ENCODE results near the gene PHACTR1. TPM values are rescaled to one million over a fixed set of nuclear protein-coding genes. Genes with fewer than 3 reads are reported as not detected.

Gene PHACTR1
- total RNA-seq, 4 donors from 2014 or later: 1.5 to 3.6 (median 2.5) TPM

DNA sequence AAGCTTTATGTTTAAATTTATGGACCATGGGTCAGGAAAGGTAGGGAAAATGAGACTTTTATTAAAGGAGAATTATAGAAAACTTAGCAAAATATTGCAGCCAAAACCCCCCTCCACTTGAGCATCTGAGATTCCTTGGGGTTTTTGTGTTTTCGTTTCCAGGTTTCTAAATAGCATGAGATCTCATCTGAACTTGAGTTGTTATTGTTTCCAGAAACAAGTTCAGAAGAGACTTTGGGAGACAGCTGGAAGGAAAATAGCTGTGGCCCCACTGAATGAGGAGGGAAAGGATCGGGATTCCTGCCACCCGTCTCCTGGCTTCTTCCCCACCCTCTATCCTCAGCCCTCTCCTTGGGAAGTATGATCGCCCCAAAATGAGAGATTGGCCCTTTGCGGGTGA is 536.2 kb downstream of the PHACTR1 start:
- H3K4me3 ChIP-seq (ENCODE audit: low read depth, poor library complexity, severe bottlenecking): no peak overlapping the region
- TF ChIP-seq, protein P1, sequence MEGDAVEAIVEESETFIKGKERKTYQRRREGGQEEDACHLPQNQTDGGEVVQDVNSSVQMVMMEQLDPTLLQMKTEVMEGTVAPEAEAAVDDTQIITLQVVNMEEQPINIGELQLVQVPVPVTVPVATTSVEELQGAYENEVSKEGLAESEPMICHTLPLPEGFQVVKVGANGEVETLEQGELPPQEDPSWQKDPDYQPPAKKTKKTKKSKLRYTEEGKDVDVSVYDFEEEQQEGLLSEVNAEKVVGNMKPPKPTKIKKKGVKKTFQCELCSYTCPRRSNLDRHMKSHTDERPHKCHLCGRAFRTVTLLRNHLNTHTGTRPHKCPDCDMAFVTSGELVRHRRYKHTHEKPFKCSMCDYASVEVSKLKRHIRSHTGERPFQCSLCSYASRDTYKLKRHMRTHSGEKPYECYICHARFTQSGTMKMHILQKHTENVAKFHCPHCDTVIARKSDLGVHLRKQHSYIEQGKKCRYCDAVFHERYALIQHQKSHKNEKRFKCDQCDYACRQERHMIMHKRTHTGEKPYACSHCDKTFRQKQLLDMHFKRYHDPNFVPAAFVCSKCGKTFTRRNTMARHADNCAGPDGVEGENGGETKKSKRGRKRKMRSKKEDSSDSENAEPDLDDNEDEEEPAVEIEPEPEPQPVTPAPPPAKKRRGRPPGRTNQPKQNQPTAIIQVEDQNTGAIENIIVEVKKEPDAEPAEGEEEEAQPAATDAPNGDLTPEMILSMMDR (IDR thresholded peaks at IDR 0.05): no peak
- TF ChIP-seq POLR2A (IDR thresholded peaks at IDR 0.05): no peak
- WGBS, 2 donors: 80 to 86% methylated on average over 5 of the region's 5 CpGs
- intact Hi-C loops (cut with DNase I; ENCODE audit: low total_unique reads): no loop called here
- DNase-seq (ENCODE audit: low spot score in 2 of 2): no peak

DNA sequence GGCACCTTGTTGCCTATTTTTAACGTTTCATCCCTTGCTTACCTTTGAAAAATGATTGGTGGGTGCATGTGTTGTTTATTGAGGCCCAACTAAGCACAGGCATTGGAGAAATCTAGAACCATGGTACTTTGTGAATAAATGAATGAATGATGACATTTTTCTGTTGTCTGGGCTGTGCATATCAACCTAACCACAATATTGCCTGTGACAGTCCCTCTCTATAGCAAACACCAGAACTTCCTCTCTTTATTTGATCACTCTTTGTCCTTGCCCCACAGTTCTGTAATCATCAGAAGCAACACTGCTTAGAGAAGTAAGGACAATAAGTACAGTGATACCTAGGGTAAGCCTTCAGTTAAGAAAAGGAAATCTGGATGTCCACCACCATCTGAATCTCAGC is 536.7 kb downstream of the PHACTR1 start:
- DNase-seq (ENCODE audit: low spot score in 2 of 2): no peak
- TF ChIP-seq POLR2A (IDR thresholded peaks at IDR 0.05): no peak
- TF ChIP-seq, protein P1 (IDR thresholded peaks at IDR 0.05): no peak
- no peak overlapping the region for H3K4me3 ChIP-seq (ENCODE audit: low read depth, poor library complexity, severe bottlenecking)
- intact Hi-C loops (cut with DNase I; ENCODE audit: low total_unique reads): no loop called here
- 67 to 79% methylated on average over 1 of the region's 1 CpG for WGBS, 2 donors

DNA sequence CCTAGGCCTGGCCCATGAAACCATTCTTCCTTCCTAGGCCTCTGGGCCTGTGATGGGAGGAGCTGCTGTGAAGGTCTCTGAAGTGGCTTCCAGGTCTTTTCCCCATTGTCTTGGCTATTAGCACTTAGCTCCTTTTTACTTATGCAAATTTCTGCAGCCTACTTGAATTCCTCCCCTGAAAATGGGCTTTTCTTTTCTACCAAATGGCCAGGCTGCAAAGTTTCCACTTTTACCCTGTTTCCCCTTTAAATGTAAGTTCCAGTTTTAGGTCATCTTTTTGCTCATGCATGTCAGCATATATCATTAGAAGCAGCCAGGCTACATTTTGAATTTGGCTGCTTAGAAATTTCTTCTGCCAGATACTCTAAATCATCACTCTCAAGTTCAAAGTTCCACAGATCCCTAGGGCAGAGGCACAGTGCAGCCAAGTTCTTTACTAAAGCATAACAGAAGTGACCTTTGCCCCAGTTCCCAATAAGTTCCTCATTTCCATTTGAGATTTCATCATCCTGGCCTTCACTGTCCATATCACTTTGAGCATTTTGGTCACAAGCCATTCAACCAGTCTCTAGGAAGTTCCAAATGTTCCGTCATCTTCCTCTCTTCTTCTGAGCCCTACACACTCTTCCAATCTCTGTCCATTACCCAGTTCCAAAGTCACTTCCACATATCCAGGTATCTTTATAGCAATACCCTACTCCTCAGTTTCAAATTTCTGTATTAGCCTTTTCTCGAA is 539.9 kb downstream of the PHACTR1 start:
- TF ChIP-seq, protein P1 (IDR thresholded peaks at IDR 0.05): no peak
- TF ChIP-seq POLR2A (IDR thresholded peaks at IDR 0.05): no peak
- H3K4me3 ChIP-seq (ENCODE audit: low read depth, poor library complexity, severe bottlenecking): no peak overlapping the region
- 80 to 86% methylated on average over 2 of the region's 2 CpGs for WGBS, 2 donors
- intact Hi-C loops (cut with DNase I; ENCODE audit: low total_unique reads): no loop called here
- DNase-seq (ENCODE audit: low spot score in 2 of 2): peak; percentile 10 to 20

DNA sequence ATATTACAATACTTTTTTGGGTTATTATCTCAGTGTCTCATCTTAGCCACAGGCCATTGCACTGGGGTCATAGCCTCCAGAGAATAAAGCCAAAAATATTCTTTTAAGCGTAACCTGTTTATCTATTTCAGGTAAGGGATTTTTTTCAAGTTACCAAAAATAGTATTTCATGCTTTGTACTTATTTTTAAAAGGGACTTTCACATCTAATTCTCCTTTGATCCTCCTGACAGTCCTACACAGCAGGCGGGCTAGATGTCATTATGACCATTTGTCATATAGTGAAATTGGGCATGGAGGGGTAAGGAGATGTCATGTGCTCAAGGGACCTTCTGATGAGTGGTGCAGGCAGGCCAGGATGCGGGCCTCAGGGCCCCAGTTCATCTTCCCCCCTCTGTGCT is 542.8 kb downstream of the PHACTR1 start:
- H3K4me3 ChIP-seq (ENCODE audit: low read depth, poor library complexity, severe bottlenecking): no peak overlapping the region
- WGBS, 2 donors: 90 to 93% methylated on average over 3 of the region's 3 CpGs
- intact Hi-C loops (cut with DNase I; ENCODE audit: low total_unique reads): no loop called here
- DNase-seq (ENCODE audit: low spot score in 2 of 2): peak in 1 of 2 donors; percentile 15
- TF ChIP-seq POLR2A (IDR thresholded peaks at IDR 0.05): no peak
- TF ChIP-seq, protein P1 (IDR thresholded peaks at IDR 0.05): no peak

DNA sequence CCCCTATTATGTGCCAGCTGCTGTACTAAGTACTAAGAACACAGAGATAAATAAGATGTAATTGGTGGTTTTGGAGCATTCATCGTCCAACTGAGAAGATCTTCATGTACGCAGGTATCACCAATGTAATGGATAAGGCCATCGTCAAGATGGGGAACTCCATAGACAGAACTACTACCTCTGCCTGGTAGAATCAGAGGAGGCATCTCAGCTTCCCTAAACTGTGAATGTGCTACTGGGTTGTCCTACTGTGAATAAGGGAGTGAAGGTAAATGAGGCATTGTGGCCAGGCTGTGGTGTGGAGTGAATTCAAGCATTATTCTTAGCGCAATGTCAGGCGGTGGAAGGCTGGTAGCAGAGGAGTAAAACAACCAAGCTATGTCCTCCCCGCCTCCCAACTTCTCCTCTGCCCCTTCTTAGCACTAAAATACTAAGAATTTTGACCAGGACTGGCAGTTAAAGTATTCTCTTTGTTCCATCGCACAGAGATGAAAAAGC is 543.6 kb downstream of the PHACTR1 start:
- intact Hi-C loops (cut with DNase I; ENCODE audit: low total_unique reads): no loop called here
- WGBS, 2 donors: 90 to 98% methylated on average over 7 of the region's 7 CpGs
- no peak for TF ChIP-seq POLR2A (IDR thresholded peaks at IDR 0.05)
- TF ChIP-seq, protein P1 (IDR thresholded peaks at IDR 0.05): no peak
- no peak overlapping the region for H3K4me3 ChIP-seq (ENCODE audit: low read depth, poor library complexity, severe bottlenecking)
- DNase-seq (ENCODE audit: low spot score in 2 of 2): peak in 1 of 2 donors; percentile 8

Data from lower leg skin (tissue), 4 donors.